Stimulated activated naive CD4-positive, alpha-beta T cell (primary cell): ENCODE measurements around the gene MALT1.
"Not testable (repeated sequence)": the region's sequence is repeated elsewhere in the genome, so short reads cannot be mapped to it uniquely, and the experiment has no call there.

Experiments used
- DNase-seq, 6 experiments: peaks; one replicate each; lab custom pipeline; 2025; lab: John Stamatoyannopoulos, UW

The MALT1 gene

GRCh38 chr18:58772161-58772560, 100.9 kb downstream of the MALT1 start:
- no peak for DNase-seq

- no peak for DNase-seq
Measured at GRCh38 chr18:58776084-58776483, 104.8 kb downstream of the MALT1 start.

- DNase-seq, result not testable (repeated sequence)
Measured at GRCh38 chr18:58776541-58776940, 105.3 kb downstream of the MALT1 start.

- DNase-seq, result no peak
Measured at GRCh38 chr18:58777471-58777870, 106.2 kb downstream of the MALT1 start.

GRCh38 chr18:58779529-58779928, 108.3 kb downstream of the MALT1 start:
- no peak for DNase-seq

- no peak for DNase-seq
Measured at GRCh38 chr18:58780045-58780444, 108.8 kb downstream of the MALT1 start.

- peak; percentile 27 to 74 (median 36) for DNase-seq
Measured at GRCh38 chr18:58781627-58782194, 110.4 kb downstream of the MALT1 start.

- no peak for DNase-seq
Measured at GRCh38 chr18:58784601-58785137, 113.4 kb downstream of the MALT1 start.

GRCh38 chr18:58785171-58785805, 114.0 kb downstream of the MALT1 start:
- DNase-seq, result no peak

GRCh38 chr18:58785870-58786269, 114.6 kb downstream of the MALT1 start:
- no peak for DNase-seq

GRCh38 chr18:58787536-58788149, 116.4 kb downstream of the MALT1 start:
- no peak for DNase-seq

GRCh38 chr18:58788470-58788869, 117.2 kb downstream of the MALT1 start:
- DNase-seq, result no peak

- no peak for DNase-seq
Measured at GRCh38 chr18:58788971-58789875, 118.0 kb downstream of the MALT1 start.

- DNase-seq, result no peak
Measured at GRCh38 chr18:58789876-58790240, 118.6 kb downstream of the MALT1 start.

- DNase-seq, result no peak
Measured at GRCh38 chr18:58792086-58792485, 120.8 kb downstream of the MALT1 start.

- DNase-seq, result no peak
Measured at GRCh38 chr18:58793361-58793760, 122.1 kb downstream of the MALT1 start.

GRCh38 chr18:58796220-58796619, 125.0 kb downstream of the MALT1 start:
- no peak for DNase-seq

GRCh38 chr18:58800582-58800981, 129.3 kb downstream of the MALT1 start:
- no peak for DNase-seq

GRCh38 chr18:58802959-58803358, 131.7 kb downstream of the MALT1 start:
- no peak for DNase-seq

- no peak for DNase-seq
Measured at GRCh38 chr18:58803978-58804377, 132.7 kb downstream of the MALT1 start.
